GM12891 (cell line): ENCODE data around the gene MYH16.
"Not testable (repeated sequence)": the region's sequence is repeated elsewhere in the genome, so short reads cannot be mapped to it uniquely, and the experiment has no call there.

Experiments
- DNase-seq: peaks from one replicate; pipeline ENCODE4 v3.0.0; 2011; ENCODE audit warnings: low spot score; ENCODE audit not compliant: insufficient read length
- FAIRE-seq: peaks from 2 replicates; lab custom pipeline; 2011; peaks lifted over from hg19 to GRCh38; lab: Jason Lieb, UNC
- PAX5 ChIP-seq: IDR thresholded peaks from 2 replicates; pipeline ENCODE4 v1.6.1; 2011; ENCODE audit warnings: low read length, moderate library complexity, mild to moderate bottlenecking; ENCODE audit not compliant: insufficient read depth, severe bottlenecking
- POLR2A ChIP-seq: IDR thresholded peaks from 2 replicates; pipeline ENCODE4 v1.6.1; 2011; ENCODE audit warnings: low read depth, low read length, control low read depth
- POLR2AphosphoS5 ChIP-seq: IDR thresholded peaks from 2 replicates; pipeline ENCODE4 v1.6.1; 2011; ENCODE audit warnings: low read depth, low read length, control low read depth
- POU2F2 ChIP-seq: IDR thresholded peaks from 2 replicates; pipeline ENCODE4 v1.6.1; 2011; ENCODE audit warnings: low read depth, mild to moderate bottlenecking, control low read depth, low read length, moderate library complexity
- SPI1 ChIP-seq: IDR thresholded peaks from 2 replicates; pipeline ENCODE4 v1.6.1; 2011; ENCODE audit warnings: low read depth, low read length, control low read depth
- TAF1 ChIP-seq: IDR thresholded peaks from 2 replicates; pipeline ENCODE4 v1.6.1; 2011; ENCODE audit warnings: low read depth, low read length, control low read depth

The MYH16 gene

DNA sequence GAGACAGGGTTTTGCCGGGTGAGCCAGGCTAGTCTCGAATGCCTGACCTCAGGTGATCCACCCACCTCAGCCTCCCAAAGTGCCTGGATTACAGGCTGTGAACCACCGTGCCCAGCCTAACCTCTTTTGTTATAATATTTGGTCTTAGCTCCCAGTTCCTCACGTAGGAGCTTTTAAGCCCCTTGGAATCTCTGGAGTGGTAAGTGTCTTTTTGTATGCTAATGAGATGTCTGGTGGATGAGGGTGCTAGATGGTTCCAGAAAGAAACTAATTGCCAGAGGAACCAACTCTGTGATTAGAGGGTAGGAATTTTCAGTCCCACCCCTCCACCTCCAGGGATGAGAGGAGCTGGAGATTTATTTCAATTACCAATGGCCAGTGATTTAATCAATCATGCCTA lies 47.7 kb downstream of the MYH16 start:
- TF ChIP-seq PAX5 (no peak), POU2F2 (no peak), SPI1 (no peak), TAF1 (no peak), POLR2AphosphoS5 (no peak), POLR2A (no peak)
- no peak for FAIRE-seq
- no peak for DNase-seq

- DNase-seq, FAIRE-seq: not testable (repeated sequence)
These were observed 50.0 kb downstream of the MYH16 start for GRCh38 chr7:99322659-99323058.

GRCh38 chr7:99324559-99324958 lies 51.9 kb downstream of the MYH16 start:
- no peak for DNase-seq
- no peak for FAIRE-seq
- TF ChIP-seq POU2F2: no peak
- no peak for TF ChIP-seq PAX5
- TF ChIP-seq SPI1: no peak
- no peak for TF ChIP-seq POLR2A
- TF ChIP-seq POLR2AphosphoS5: no peak

DNA sequence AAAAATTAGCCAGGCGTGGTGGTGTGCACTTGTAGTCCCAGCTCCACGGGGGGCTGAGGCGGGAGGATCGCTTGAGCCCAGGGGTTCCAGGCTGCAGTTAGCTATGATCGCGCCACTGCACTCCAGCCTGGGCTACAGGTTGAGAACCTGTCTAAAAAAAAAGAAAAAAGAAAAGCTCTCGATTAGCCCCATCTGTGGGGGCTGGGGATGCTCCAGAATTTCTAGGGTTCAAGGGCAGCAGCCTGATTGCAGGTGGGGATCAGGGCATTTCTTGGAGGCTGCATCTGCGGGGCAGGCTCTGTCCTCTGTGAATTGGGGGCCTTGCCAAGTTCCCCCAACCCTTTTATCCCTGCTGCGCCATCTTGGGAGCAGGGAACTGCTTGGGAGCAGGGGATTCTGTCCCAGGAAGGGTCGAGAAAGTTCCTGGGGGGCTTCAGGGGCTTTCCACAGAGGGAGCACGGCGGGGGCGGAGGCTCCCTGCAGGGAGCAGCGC lies 52.4 kb downstream of the MYH16 start:
- no peak for DNase-seq
- TF ChIP-seq POLR2A (no peak), POU2F2 (no peak), POLR2AphosphoS5 (no peak), PAX5 (no peak)
- no peak for FAIRE-seq

GRCh38 chr7:99325592-99326407 lies 53.2 kb downstream of the MYH16 start, which contains the start of gene ARPC1A:
TSS of gene ARPC1A (plus strand) at chr7:99325898. CDS start at chr7:99333354, 7,456 bp downstream.
- peak; percentile 96 for DNase-seq
- TF ChIP-seq POLR2A (peak; percentile 96), SPI1 (peak; percentile 29; the same call in 1 of the 2 replicates), TAF1 (peak; percentile 87), POU2F2 (peak; percentile 30; the same call in 1 of the 2 replicates), POLR2AphosphoS5 (peak; percentile 97), PAX5 (no peak)
- FAIRE-seq: peak; percentile 98

GRCh38 chr7:99326408-99326782 lies 53.8 kb downstream of the MYH16 start:
- FAIRE-seq (no peak), DNase-seq (no peak)
- no peak for TF ChIP-seq POU2F2
- no peak for TF ChIP-seq SPI1
- no peak for TF ChIP-seq POLR2A
- no peak for TF ChIP-seq PAX5
- TF ChIP-seq POLR2AphosphoS5: no peak
- TF ChIP-seq TAF1: no peak

GRCh38 chr7:99330314-99330961 lies 57.8 kb downstream of the MYH16 start:
- DNase-seq, FAIRE-seq: not testable (repeated sequence)

- TF ChIP-seq POLR2A (no peak), POLR2AphosphoS5 (no peak), POU2F2 (no peak), SPI1 (no peak), PAX5 (no peak), TAF1 (no peak)
- no peak for FAIRE-seq
- DNase-seq: no peak
These were observed 58.4 kb downstream of the MYH16 start for GRCh38 chr7:99331002-99331401.

- DNase-seq: no peak
- no peak for TF ChIP-seq PAX5
- no peak for TF ChIP-seq SPI1
- TF ChIP-seq POLR2A: no peak
- no peak for TF ChIP-seq POU2F2
- no peak for TF ChIP-seq POLR2AphosphoS5
- TF ChIP-seq TAF1: no peak
- FAIRE-seq: no peak
These were observed 67.0 kb downstream of the MYH16 start for GRCh38 chr7:99339595-99339994.

DNA sequence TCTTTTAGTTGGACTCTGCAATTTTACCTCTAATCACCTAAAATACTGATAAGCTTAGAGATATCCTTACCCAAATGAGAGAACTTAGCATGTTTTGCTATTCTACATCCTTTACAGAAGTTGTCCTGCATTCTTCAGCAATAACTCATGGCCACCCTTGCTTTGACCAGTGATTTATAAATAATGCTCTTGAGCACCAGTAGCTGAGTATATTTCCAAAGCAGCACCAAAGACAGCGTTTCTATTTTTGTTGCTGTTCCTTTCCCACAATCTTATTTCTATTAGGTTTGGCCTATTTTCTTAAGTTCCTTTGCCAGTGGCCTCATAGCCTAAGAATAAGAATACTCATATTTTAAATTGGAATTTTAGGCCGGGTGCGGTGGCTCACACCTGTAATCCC lies 68.0 kb downstream of the MYH16 start:
- FAIRE-seq (no peak), DNase-seq (no peak)
- no peak for TF ChIP-seq TAF1
- no peak for TF ChIP-seq PAX5
- TF ChIP-seq POU2F2: no peak
- no peak for TF ChIP-seq POLR2A
- no peak for TF ChIP-seq POLR2AphosphoS5
- no peak for TF ChIP-seq SPI1
